ENCODE results near the gene ZNF70.

The ZNF70 gene

DNA sequence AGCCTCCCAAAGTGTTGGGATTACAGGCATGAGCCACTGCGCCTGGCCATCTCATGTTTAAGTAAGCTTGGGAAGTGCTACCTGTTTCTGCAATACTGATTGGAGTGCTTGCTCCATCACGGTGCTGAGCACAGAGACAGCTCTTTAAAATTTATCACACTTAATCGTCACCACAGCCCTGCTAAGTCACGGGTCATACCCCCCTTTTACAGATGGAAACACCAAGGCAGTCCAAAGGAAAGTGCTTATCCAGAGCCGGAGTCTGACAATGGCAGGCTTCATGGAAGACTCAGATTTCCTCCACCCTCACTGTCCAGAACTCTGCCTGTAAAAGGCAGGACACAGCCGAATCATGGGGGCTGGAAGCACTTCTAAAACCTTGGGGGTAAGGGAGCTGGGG, 9.1 kb upstream of the ZNF70 start:
- DNase-seq = no peak

GRCh38 chr22:23759566-23759965, 8.7 kb upstream of the ZNF70 start:
- DNase-seq = no peak

DNA sequence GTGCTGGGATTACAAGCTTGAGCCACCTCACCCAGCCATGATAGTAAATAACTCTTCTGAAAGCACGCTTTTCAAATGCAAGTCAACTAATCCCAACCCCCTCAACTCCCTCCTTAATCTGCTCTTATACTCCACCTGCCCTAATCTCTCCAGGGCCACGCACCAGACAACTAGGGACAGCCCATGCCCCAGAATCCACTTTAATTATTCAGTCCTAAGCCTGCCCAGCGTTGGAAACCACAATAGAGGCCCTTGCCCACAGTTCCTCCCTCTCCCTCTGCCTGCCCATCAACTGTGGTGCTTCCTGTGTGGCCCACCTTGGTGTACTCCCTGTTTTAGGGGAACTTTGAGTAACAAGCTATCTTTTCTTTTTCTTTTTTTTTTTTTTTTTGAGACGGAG, 6.0 kb upstream of the ZNF70 start:
- no peak for DNase-seq

DNA sequence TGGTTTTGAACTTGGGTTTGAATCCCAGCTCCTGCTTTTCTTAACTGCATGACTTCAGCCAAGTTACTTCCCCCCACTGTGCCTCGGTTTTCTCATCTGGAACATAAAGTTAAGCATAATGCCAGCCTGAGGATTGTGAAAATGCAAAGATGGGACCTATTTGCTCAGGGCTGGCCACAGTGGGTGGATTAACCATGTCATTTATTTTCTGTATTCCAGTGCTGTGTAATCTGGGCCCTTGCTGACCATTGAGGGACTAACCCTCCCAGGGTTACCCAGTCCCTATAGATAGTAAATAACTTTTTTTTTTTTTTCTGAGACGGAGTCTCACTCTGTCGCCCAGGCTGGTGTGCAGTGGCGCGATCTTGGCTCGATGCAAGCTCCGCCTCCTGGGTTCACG, 4.8 kb upstream of the ZNF70 start:
- DNase-seq = no peak

DNA sequence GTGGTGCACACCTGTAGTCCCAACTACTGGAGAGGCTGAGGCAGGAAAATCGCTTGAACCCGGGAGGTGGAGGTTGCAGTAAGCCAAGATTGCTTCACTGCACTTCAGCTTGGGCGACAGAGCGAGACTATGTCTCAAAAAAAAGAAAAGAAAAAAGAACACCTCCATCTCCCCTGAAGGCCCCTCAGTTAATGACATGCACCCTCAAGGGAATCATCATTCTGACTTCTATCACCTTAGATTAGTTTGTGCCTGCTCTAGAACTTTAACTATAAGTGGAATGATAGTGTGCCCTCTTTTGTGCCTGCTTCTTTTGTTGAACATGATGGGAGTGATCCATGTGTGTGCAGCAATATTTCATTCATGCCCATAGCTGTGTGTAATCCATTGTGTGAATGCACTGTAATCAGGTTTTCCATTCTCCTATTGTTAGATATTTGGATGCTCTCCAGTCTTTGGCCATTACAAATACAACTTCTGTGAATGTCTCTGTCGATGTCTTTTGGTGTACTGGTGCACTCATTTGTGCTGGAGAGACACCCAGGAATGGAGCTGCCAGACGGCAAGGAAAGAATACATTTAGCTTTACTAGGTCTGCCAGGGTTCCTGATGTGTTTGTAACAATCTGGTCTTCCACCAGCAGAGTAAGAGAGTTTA, 4.2 kb upstream of the ZNF70 start:
- peak in 2 of 51 donors; percentile 13 to 39 for DNase-seq

GRCh38 chr22:23754220-23754919, 3.5 kb upstream of the ZNF70 start, which contains the start of gene VPREB3:
TSS of gene VPREB3 (minus strand) at chr22:23754425. CDS start at chr22:23754363, 62 bp downstream.
- no peak for DNase-seq

DNA sequence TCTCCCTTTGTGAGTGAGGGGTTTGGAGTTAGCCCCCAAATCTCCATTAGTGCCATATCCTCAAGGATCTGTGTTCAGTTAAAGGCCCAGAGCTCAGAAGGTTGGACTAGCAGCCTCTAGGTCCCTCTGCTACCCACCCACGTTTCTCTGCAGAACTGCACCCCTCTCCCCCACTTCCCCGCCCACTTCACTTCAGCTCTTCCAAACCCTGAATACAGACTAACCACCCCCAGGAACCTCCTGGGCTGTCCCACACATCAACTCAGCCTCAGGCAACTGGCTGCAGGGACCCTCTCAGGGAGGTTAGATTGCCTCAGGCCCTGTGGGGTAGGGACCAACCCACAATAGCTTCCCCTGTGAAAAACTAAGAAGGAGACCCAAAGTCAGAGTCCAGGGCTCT, 2.5 kb upstream of the ZNF70 start:
- no peak for DNase-seq

- DNase-seq = no peak
Measured at GRCh38 chr22:23752750-23753149, 1.8 kb upstream of the ZNF70 start.

DNA sequence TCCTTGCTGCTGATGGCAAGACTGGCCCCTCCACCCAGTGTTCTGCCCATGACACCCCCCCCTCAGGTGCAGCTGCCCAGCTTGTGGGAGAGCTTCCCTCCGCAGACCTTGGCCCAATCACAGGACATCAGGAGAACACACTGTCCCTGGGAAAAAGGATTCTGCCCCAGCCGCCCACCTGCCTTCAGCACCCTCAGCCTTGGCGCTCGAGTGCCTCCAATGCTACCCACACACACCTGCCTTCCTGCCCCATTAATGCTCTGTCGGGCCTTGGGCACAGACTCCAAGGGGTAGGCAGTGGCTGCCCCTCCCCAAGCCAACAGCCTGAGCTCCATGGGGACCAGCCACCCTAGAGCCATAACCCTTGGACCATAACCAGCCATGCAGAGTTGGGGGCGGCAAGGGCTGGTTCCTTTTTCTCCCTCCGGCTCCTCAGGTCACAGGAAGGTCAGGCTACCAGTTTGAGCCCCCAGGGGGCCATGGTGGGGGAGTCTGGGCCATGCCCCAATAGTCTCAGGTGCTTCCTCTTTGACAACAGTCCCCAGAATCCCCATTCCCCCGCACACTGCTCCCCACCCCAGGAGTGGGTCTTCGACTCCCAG, 1.3 kb upstream of the ZNF70 start:
- no peak for DNase-seq

DNA sequence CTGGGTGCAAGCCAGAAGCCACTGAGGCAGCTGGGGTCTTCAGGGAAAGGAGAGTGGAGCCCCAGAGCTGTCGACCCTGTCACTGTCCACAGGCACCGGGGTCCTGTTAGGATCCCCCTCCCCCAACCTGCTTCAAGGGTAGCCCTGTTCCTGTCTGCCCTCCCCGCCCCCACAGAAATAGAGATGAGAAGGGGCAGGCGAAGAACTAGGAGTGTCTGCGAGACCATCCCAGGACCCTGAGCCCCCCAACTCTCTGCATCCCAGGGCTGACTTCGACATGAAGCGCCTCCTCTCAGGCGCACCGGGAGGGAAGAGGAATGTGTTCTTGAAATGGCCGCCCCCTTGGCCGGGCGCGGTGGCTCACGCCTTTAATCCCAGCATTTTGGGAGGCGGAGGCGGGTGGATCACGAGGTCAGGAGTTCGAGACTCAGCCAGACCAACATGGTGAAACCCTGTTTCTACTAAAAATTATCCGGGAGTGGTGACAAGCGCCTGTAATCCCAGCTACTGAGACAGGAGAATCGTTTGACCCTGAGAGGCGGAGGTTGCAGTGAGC, 607 bp upstream of the ZNF70 start:
- peak in 8 of 51 donors; percentile 44 to 66 (median 58) for DNase-seq

DNA sequence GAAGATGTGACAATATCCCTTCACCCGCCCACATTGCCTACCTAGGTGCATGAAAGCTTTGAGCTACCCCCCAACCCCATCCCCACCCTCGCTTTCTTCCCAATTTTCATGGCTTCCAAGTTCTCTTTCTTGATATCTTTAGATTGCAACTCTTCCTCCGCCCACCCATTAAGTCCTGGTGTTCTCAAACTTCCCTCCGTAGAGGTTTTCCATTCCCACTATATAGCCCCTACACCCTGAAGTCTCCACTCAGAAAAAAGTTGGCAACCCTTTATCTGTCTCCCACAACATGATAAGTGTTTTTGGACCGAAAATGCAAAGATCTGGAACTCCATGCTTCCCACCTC, 572 bp downstream of the ZNF70 start:
- DNase-seq = no peak

- DNase-seq = no peak
Measured at GRCh38 chr22:23749841-23750301, 1.0 kb downstream of the ZNF70 start.

DNA sequence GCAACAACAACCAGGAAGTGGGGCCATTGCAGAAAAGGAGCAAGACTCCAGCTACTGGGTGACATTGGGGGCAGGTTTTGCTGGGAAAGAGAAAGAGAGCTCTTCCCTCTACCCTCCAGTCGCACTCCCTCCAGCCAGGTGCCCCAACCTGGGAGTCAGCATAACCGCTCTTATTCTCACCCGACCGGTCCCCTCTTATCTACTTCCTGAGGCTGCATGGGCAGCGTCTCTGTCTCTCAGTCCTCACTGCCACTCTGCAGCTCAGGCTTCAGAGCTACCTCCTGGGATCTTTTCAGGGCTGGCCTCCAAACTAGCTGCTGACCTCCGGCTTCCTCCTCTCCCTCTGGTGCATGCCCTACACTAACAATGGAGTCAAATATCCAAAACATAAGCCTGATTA, 5.1 kb downstream of the ZNF70 start:
- DNase-seq = no peak

GRCh38 chr22:23744485-23744884, 6.4 kb downstream of the ZNF70 start:
- no peak for DNase-seq

- DNase-seq = no peak
Measured at GRCh38 chr22:23744001-23744400, 6.9 kb downstream of the ZNF70 start.

GRCh38 chr22:23743303-23743705, 7.6 kb downstream of the ZNF70 start:
- DNase-seq = no peak

DNA sequence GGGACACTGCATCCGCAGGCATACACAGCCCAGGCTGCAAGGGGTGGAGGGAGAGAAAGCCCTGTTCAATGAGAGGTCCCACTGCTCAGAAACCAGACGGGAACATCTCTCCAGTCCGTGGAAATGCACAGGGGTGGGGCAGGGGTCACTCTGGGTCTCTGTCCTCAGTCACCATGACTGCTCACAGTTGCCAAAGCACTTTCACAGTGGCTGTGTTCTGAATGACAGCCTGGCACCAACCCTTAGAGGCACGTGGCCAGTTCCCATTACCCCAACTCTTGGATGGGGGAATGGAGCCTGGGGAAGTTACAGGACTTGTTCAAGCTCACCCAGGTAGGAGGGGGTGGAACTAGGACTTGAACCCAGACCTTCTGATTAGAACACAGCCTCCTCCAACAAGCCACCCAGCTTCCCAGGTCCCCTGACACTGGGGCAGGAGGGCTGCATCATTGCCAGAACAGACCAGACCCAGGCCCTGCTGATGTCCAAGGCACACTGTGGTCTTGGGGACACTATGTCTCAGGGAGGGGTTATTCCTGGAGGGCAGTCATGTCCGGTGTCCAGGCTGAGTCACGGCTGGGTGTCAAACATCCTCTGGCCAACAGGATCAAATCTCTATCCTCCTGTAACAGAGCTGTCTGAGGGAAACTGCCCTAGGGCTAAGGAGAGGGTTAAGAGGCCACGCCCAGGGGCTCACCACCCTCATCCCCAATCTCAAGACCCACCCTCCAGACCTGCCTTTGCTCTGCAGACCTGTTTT, 8.2 kb downstream of the ZNF70 start:
- DNase-seq = peak in 2 of 51 donors; percentile 13 to 23

DNA sequence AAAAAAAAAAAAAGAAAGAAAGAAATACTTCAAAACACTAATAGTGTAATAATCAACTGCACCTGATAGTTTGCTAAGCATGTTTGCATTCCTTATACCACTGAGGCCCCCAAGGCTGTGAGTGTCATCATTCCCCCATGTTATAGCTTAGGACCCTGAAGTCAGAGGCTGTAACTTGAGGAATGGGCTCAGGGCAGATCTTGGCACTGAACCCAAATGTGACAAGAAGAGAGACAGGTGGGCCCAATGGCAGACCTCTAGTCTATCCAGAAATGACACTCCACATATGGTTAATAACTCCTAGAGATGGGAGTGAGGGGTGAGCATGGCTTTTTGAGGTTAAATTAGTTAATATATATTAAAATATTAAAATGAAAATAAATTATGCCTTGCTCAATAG, 13.2 kb downstream of the ZNF70 start:
- no peak for DNase-seq

GRCh38 chr22:23728108-23728507, 22.8 kb downstream of the ZNF70 start:
- peak in 3 of 51 donors; percentile 1 to 25 (median 2) for DNase-seq

DNA sequence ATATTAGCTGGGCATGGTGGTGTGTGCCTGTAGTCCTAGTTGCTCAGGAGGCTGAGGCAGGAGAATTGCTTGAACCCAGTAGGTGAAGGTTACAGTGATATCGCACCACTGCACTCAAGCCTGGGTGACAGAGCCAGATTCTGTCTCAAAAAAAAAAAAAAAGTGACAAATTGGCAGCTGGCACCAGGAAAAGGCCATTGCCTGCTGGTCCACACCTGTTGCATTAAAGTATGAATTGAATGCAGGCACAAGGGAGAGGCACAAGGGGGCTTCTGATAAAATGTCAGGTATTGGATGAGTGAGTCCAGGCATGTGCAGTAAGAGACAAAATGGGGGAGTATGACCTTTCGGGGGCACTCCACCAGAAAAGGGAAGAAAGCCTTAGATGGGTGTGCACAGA, 28.2 kb downstream of the ZNF70 start:
- DNase-seq = no peak

DNA sequence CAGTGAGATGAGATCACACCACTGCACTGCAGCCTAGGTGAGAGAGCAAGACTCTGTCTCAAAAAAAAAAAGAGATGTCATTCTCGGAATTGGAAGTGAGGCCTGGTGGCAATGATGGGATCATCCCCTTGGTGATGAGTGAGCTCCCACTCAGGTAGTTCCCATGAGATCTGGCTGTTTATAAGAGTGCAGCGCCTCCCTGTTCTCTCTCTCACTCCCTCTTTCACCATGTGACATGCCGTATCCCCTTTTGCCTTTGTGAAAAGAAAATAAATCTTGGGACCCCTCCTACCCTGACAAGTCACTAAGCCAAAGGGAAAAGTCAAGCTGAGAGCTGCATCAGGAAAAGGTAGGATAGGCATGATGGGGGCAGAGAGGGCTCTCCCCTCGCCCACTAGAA, 28.8 kb downstream of the ZNF70 start:
- DNase-seq = no peak

GRCh38 chr22:23720855-23721254, 30.1 kb downstream of the ZNF70 start:
- no peak for DNase-seq
